Activated naive CD8-positive, alpha-beta T cell (primary cell): ENCODE data around the gene KANTR.
"Not testable (repeated sequence)": the region's sequence is repeated elsewhere in the genome, so short reads cannot be mapped to it uniquely, and the experiment has no call there.

Experiments
- H3K27ac Mint-ChIP-seq: one replicate; pipeline ENCODE4 v1.8.0; 2021; ENCODE audit warnings: mixed read lengths
- H3K27me3 Mint-ChIP-seq: one replicate; pipeline ENCODE4 v1.8.0; 2021; ENCODE audit warnings: mixed read lengths
- H3K36me3 Mint-ChIP-seq: one replicate; pipeline ENCODE4 v1.8.0; 2021; ENCODE audit warnings: mixed read lengths
- H3K4me1 Mint-ChIP-seq: one replicate; pipeline ENCODE4 v1.8.0; 2021; ENCODE audit warnings: low read depth, mixed read lengths
- H3K4me3 Mint-ChIP-seq: one replicate; pipeline ENCODE4 v1.8.0; 2021; ENCODE audit warnings: mild to moderate bottlenecking, mixed read lengths
- H3K9me3 Mint-ChIP-seq: one replicate; pipeline ENCODE4 v1.8.0; 2021; ENCODE audit warnings: low read depth, mixed read lengths

The KANTR gene

DNA sequence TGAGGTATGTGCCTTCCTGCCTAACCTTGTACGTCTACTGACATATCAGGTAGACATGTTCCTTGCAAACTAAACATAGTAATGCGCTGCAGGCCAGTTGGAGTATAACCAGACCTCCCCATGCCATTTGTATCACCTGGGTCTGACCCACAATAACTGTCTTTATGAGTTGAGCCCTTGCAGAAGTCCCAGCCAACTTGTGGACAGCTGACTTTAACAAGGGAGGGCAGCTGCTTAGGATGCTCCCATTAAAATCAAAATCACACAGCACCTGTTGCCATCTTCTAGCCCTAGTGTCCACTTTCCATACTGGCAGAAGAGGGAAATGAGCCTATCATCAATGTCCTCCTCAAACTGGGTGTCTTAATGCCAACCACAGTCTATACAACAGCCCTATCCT, 41.6 kb downstream of the KANTR start:
- Mint-ChIP-seq H3K27ac (no peak overlapping the region), H3K4me1 (no peaks in the 10 kb centered on the region), H3K4me3 (no peak overlapping the region), H3K9me3 (no peaks in the 10 kb centered on the region), H3K36me3 (peaks cover 5% of the 10 kb centered on the region), H3K27me3 (no peaks in the 10 kb centered on the region)

GRCh38 chrX:53153581-53153980, 59.6 kb downstream of the KANTR start:
- no peaks in the 10 kb centered on the region for H3K27me3 Mint-ChIP-seq

DNA sequence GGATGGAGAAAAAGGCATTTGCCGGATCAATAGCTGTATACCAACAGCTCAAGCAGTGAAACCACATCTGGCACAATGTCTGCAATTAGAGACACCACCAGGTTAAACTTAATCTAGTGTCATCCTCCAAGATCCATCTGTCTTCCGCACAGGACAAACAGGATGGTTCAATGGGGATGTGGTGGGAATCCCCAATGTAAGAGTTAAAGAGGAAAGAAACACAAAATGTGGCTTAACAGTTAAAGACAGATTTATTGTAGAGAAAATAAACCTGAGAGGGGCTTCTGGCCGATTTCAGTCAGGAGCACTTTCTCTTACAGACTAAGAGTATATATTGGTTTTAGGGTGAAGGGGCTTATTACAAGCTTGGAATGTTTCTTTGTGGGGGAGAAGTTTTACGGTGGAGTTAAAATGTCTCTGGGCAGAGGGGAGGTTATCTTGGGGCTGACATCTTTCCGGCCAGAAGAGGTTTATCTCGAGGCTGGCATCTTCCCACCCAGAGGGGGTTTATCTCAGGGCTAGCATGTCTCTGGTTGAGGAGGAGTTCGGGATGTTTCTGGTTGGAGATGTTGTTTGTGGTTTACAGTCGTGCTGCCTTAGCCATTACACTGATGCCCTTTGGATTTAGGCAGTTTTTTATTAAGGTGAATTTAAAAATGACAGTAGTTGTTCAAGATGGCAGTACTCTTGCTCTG, 61.7 kb downstream of the KANTR start:
- H3K27ac Mint-ChIP-seq, result no peak overlapping the region
- H3K4me3 Mint-ChIP-seq, result no peak overlapping the region
- H3K9me3 Mint-ChIP-seq, result no peaks in the 10 kb centered on the region
- peaks cover 5% of the 10 kb centered on the region for H3K4me1 Mint-ChIP-seq
- peaks cover 8% of the 10 kb centered on the region for H3K36me3 Mint-ChIP-seq
- no peaks in the 10 kb centered on the region for H3K27me3 Mint-ChIP-seq

More at GRCh38 chrX:53153581-53153980, 59.6 kb downstream of the KANTR start:
- Mint-ChIP-seq H3K4me1 (no peaks in the 10 kb centered on the region), H3K36me3 (peaks cover 8% of the 10 kb centered on the region), H3K4me3 (no peak overlapping the region), H3K9me3 (no peaks in the 10 kb centered on the region), H3K27ac (no peak overlapping the region)

DNA sequence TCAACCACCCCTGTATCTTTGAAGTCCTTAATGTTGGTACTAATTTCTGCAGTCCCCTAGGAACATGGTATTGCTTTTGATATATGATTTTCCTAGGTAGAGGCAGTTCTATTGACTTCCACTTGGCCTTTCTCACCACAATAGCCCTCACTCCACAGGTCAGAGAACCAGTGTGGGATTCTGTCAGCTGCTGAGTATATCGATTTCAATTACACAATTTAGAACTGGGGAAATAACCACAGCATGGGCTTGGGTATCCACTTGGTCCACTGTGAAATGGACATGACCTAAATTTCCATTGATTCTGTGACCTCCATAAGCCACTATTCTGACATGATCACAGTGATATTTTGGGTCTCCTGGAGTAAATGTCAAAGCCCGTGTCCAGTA, 62.3 kb downstream of the KANTR start:
- Mint-ChIP-seq H3K36me3 (peaks cover 8% of the 10 kb centered on the region), H3K4me1 (peaks cover 5% of the 10 kb centered on the region), H3K27ac (no peak overlapping the region), H3K27me3 (no peaks in the 10 kb centered on the region), H3K9me3 (no peaks in the 10 kb centered on the region), H3K4me3 (no peak overlapping the region)

- Mint-ChIP-seq H3K27me3 (no peaks in the 10 kb centered on the region), H3K4me1 (peaks cover 5% of the 10 kb centered on the region), H3K9me3 (no peaks in the 10 kb centered on the region), H3K36me3 (peaks cover 3% of the 10 kb centered on the region), H3K27ac (no peak overlapping the region), H3K4me3 (no peak overlapping the region)
Measured at GRCh38 chrX:53159184-53159583, 65.2 kb downstream of the KANTR start.

DNA sequence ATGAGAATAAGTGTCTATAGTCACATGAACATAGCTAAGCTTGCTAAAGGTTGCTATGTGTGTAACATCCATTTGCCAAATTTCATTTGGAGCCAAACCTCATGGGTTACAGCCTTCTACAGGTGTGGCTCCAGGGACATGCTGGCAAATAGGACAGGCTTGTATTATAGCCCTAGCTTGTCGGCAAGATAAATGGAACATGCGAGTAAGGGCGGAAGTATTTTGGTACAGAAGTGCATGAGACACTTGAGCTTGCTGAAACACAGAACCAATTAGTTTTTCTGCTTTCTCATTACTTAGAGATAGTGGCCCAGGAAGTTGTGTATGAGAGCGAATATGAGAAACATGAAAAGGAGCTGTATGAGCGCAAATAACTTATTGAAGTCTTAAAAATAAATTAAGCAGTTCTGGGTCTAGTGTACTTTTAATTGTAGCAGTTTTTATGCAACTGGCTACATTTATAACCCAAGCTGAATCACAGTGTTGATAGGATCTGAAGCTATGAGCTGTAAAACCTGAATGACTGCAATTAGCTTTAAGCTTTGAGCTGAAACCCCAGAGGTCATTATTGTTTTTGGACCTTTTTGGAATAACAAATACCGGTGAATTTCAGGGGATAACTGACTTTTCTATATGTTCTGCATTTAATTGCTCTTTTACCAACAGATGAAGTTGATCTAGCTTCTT, 66.5 kb downstream of the KANTR start:
- Mint-ChIP-seq H3K27ac (no peak overlapping the region), H3K9me3 (no peaks in the 10 kb centered on the region), H3K27me3 (no peaks in the 10 kb centered on the region), H3K4me3 (no peak overlapping the region), H3K36me3 (peaks cover 3% of the 10 kb centered on the region), H3K4me1 (peaks cover 5% of the 10 kb centered on the region)

GRCh38 chrX:53163436-53163835, 69.5 kb downstream of the KANTR start:
- Mint-ChIP-seq H3K9me3 (no peaks in the 10 kb centered on the region), H3K27me3 (no peaks in the 10 kb centered on the region), H3K4me3 (no peak overlapping the region), H3K36me3 (no peaks in the 10 kb centered on the region), H3K27ac (no peak overlapping the region), H3K4me1 (peaks cover 5% of the 10 kb centered on the region)

DNA sequence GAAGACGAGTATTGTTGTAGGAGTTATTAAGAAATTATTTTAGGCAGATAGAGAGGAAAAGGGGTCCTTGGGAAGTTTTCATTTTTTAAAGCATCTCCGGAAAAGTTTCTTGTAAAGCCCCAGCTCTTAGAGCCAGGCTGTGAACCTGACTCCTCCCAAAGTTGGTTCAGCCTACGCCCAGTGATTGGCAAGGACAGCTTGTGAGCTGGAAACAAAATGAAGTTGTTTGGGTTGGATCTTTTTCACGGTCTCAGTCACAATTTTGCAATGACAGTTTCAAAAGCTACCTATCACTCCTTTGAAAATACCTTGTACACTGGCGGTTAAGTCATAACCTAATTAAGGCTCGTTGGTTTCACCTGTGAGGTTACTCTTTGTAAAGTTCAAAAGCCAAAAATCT, 70.6 kb downstream of the KANTR start:
- not testable (repeated sequence) for H3K9me3 Mint-ChIP-seq, H3K4me1 Mint-ChIP-seq, H3K27me3 Mint-ChIP-seq, H3K36me3 Mint-ChIP-seq, H3K27ac Mint-ChIP-seq, H3K4me3 Mint-ChIP-seq

DNA sequence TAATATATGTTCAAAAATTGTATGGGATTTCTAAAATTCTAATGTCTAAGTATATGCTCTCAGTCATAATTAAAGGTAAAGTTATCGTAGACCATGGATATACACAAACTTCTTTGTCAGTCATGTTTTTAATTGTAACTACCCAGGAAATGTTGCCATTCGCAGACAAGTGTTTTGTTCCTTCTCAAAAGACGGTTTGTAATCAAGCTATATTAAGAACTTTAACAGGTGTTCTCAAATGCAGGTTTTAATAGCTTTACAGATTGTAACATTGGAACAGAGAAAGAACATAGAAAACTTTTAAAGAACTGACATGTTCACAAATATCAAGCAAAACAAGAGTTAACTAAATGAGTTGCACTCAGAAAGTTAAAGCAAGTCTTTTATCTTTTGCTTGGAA, 72.2 kb downstream of the KANTR start:
- no peaks in the 10 kb centered on the region for H3K4me1 Mint-ChIP-seq
- H3K27ac Mint-ChIP-seq, result no peak overlapping the region
- H3K9me3 Mint-ChIP-seq, result no peaks in the 10 kb centered on the region
- no peaks in the 10 kb centered on the region for H3K27me3 Mint-ChIP-seq
- no peaks in the 10 kb centered on the region for H3K36me3 Mint-ChIP-seq
- no peak overlapping the region for H3K4me3 Mint-ChIP-seq

- H3K4me1 Mint-ChIP-seq, result no peaks in the 10 kb centered on the region
- no peak overlapping the region for H3K4me3 Mint-ChIP-seq
- H3K27ac Mint-ChIP-seq, result no peak overlapping the region
- peaks cover 4% of the 10 kb centered on the region for H3K9me3 Mint-ChIP-seq
- H3K36me3 Mint-ChIP-seq, result peaks cover 6% of the 10 kb centered on the region
- H3K27me3 Mint-ChIP-seq, result no peaks in the 10 kb centered on the region
Measured at GRCh38 chrX:53171356-53171755, 77.4 kb downstream of the KANTR start.
